ENCODE measurements around the gene MCAT.

GRCh38 chr22:43174941-43175531 lies 31.8 kb upstream of the MCAT start:
- TF ChIP-seq CTCF (IDR thresholded peaks at IDR 0.05; ENCODE audit: low read length) = no peak
- TF ChIP-seq EZH2phosphoT487 (IDR thresholded peaks at IDR 0.05; ENCODE audit: low read length) = no peak

Measured in MM.1S (cell line).